Effector memory CD4-positive, alpha-beta T cell (primary cell): ENCODE data around the gene MTG1.

Experiments
- DNase-seq, 3 donors: peaks; one replicate each; pipeline ENCODE4 v3.0.0-alpha.2; 2020
- H3K27ac ChIP-seq: 2 replicates; pipeline ENCODE4 v1.7.0; 2013; ENCODE audit warnings: mild to moderate bottlenecking, low read length, moderate library complexity; ENCODE audit not compliant: insufficient read depth, poor library complexity, severe bottlenecking
- H3K27me3 ChIP-seq: replicated peaks from 2 replicates; pipeline ENCODE4 v1.7.0; 2013; ENCODE audit warnings: mild to moderate bottlenecking, low read length; ENCODE audit not compliant: insufficient read depth, control insufficient read depth, poor library complexity, severe bottlenecking
- H3K36me3 ChIP-seq: 2 replicates; pipeline ENCODE4 v1.7.0; 2013; ENCODE audit warnings: mild to moderate bottlenecking, low read length, moderate library complexity; ENCODE audit not compliant: control insufficient read depth, insufficient read depth
- H3K4me1 ChIP-seq: 2 replicates; pipeline ENCODE4 v1.7.0; 2013; ENCODE audit warnings: low read length, mild to moderate bottlenecking; ENCODE audit not compliant: control insufficient read depth, insufficient read depth, poor library complexity, severe bottlenecking
- H3K4me3 ChIP-seq: 2 replicates; pipeline ENCODE4 v1.7.0; 2013; ENCODE audit warnings: low read length, low read depth, mild to moderate bottlenecking; ENCODE audit not compliant: insufficient read depth, poor library complexity, severe bottlenecking
- H3K9me3 ChIP-seq: 2 replicates; pipeline ENCODE4 v1.7.0; 2013; ENCODE audit warnings: mild to moderate bottlenecking, low read length, moderate library complexity; ENCODE audit not compliant: control insufficient read depth

Gene MTG1

GRCh38 chr10:133458710-133459453, 64.9 kb downstream of the MTG1 start:
- DNase-seq: no peak
- Histone ChIP-seq H3K4me3 (no peak overlapping the region), H3K27ac (no peak overlapping the region), H3K4me1 (no peaks in the 10 kb centered on the region), H3K9me3 (no peaks in the 10 kb centered on the region), H3K36me3 (no peaks in the 10 kb centered on the region), H3K27me3 (no peaks in the 10 kb centered on the region)

GRCh38 chr10:133459454-133460207, 65.7 kb downstream of the MTG1 start:
- Histone ChIP-seq H3K36me3 (no peaks in the 10 kb centered on the region), H3K4me1 (no peaks in the 10 kb centered on the region), H3K27me3 (no peaks in the 10 kb centered on the region), H3K27ac (no peak overlapping the region), H3K4me3 (no peak overlapping the region), H3K9me3 (no peaks in the 10 kb centered on the region)
- DNase-seq: no peak

GRCh38 chr10:133460208-133460769, 66.3 kb downstream of the MTG1 start:
- no peak overlapping the region for H3K27ac ChIP-seq
- H3K4me1 ChIP-seq: peaks cover 2% of the 10 kb centered on the region
- no peak overlapping the region for H3K4me3 ChIP-seq
- no peaks in the 10 kb centered on the region for H3K9me3 ChIP-seq
- no peaks in the 10 kb centered on the region for H3K36me3 ChIP-seq
- no peak for DNase-seq
- H3K27me3 ChIP-seq: no peaks in the 10 kb centered on the region

GRCh38 chr10:133461027-133461426, 67.1 kb downstream of the MTG1 start:
- Histone ChIP-seq H3K4me3 (no peak overlapping the region), H3K27me3 (no peaks in the 10 kb centered on the region), H3K4me1 (peaks cover 2% of the 10 kb centered on the region), H3K36me3 (no peaks in the 10 kb centered on the region), H3K9me3 (no peaks in the 10 kb centered on the region), H3K27ac (no peak overlapping the region)
- no peak for DNase-seq

- Histone ChIP-seq H3K27me3 (no peaks in the 10 kb centered on the region), H3K9me3 (no peaks in the 10 kb centered on the region), H3K27ac (no peak overlapping the region), H3K4me1 (peaks cover 2% of the 10 kb centered on the region), H3K36me3 (no peaks in the 10 kb centered on the region), H3K4me3 (no peak overlapping the region)
- no peak for DNase-seq
Measured at GRCh38 chr10:133461841-133462240, 67.9 kb downstream of the MTG1 start.

GRCh38 chr10:133462512-133463305, 68.8 kb downstream of the MTG1 start:
- H3K4me1 ChIP-seq: peaks cover 2% of the 10 kb centered on the region
- no peak overlapping the region for H3K4me3 ChIP-seq
- DNase-seq: no peak
- no peaks in the 10 kb centered on the region for H3K9me3 ChIP-seq
- no peaks in the 10 kb centered on the region for H3K27me3 ChIP-seq
- no peaks in the 10 kb centered on the region for H3K36me3 ChIP-seq
- no peak overlapping the region for H3K27ac ChIP-seq

GRCh38 chr10:133464582-133465031, 70.7 kb downstream of the MTG1 start:
- Histone ChIP-seq H3K9me3 (no peaks in the 10 kb centered on the region), H3K27ac (no peak overlapping the region), H3K36me3 (no peaks in the 10 kb centered on the region), H3K27me3 (no peaks in the 10 kb centered on the region), H3K4me1 (peaks cover 2% of the 10 kb centered on the region), H3K4me3 (no peak overlapping the region)
- DNase-seq: no peak

GRCh38 chr10:133465191-133465949, 71.4 kb downstream of the MTG1 start:
- DNase-seq: no peak
- H3K4me3 ChIP-seq: no peak overlapping the region
- H3K4me1 ChIP-seq: peaks cover 2% of the 10 kb centered on the region
- no peaks in the 10 kb centered on the region for H3K9me3 ChIP-seq
- no peaks in the 10 kb centered on the region for H3K27me3 ChIP-seq
- H3K36me3 ChIP-seq: no peaks in the 10 kb centered on the region
- no peak overlapping the region for H3K27ac ChIP-seq

- no peaks in the 10 kb centered on the region for H3K9me3 ChIP-seq
- no peak overlapping the region for H3K4me3 ChIP-seq
- H3K27me3 ChIP-seq: no peaks in the 10 kb centered on the region
- DNase-seq: no peak
- no peaks in the 10 kb centered on the region for H3K36me3 ChIP-seq
- no peak overlapping the region for H3K27ac ChIP-seq
- peaks cover 2% of the 10 kb centered on the region for H3K4me1 ChIP-seq
Measured at GRCh38 chr10:133465950-133466474, 72.1 kb downstream of the MTG1 start.
